GM23338 (cell line): ENCODE data around the gene BRME1. TPM values are rescaled to one million over a fixed set of nuclear protein-coding genes. Genes with fewer than 3 reads are reported as not detected.

Source experiments
- ATAC-seq: fragments of 200-7000 bp; cut with Tn5 transposase; 3 replicates; pipeline ENCODE4 v1.9.1; 2020
- DNase-seq: peaks from one replicate; pipeline ENCODE4 v3.0.0-alpha.2; 2015; ENCODE audit warnings: low spot score
- H2AFZ ChIP-seq: fragments of 200-600 bp; sonication (generic); 2 replicates; pipeline ENCODE4 v1.8.0; 2016; ENCODE audit warnings: antibody characterized with exemption, mild to moderate bottlenecking, moderate library complexity
- H3F3A ChIP-seq: fragments of 200-600 bp; sonication (generic); replicated peaks from 2 replicates; pipeline ENCODE4 v1.8.0; 2017; ENCODE audit warnings: antibody characterized with exemption, mixed run types, low read depth
- H3K27ac ChIP-seq: fragments of 200-600 bp; sonication (generic); 2 replicates; pipeline ENCODE4 v1.6.1; 2016; ENCODE audit warnings: low read depth
- H3K27me3 ChIP-seq: fragments of 200-600 bp; sonication (generic); 2 replicates; pipeline ENCODE4 v1.8.0; 2016; ENCODE audit warnings: mild to moderate bottlenecking, mixed run types, moderate library complexity; ENCODE audit not compliant: insufficient read depth
- H3K36me3 ChIP-seq: fragments of 200-600 bp; sonication (generic); 2 replicates; pipeline ENCODE4 v1.8.0; 2016; ENCODE audit warnings: mild to moderate bottlenecking; ENCODE audit not compliant: insufficient read depth
- H3K4me1 ChIP-seq: fragments of 200-600 bp; sonication (generic); 2 replicates; pipeline ENCODE4 v1.8.0; 2016; ENCODE audit warnings: mild to moderate bottlenecking, moderate library complexity; ENCODE audit not compliant: insufficient read depth
- H3K4me2 ChIP-seq: fragments of 200-600 bp; sonication (generic); 2 replicates; pipeline ENCODE4 v1.7.1; 2017; ENCODE audit warnings: mixed run types
- H3K4me3 ChIP-seq: fragments of 200-600 bp; sonication (generic); 2 replicates; pipeline ENCODE4 v1.6.1; 2016; ENCODE audit warnings: mixed run types
- H3K79me2 ChIP-seq: fragments of 200-600 bp; sonication (generic); replicated peaks from 2 replicates; pipeline ENCODE4 v1.8.0; 2017; ENCODE audit warnings: mild to moderate bottlenecking; ENCODE audit not compliant: insufficient read depth
- H3K9me2 ChIP-seq: fragments of 200-600 bp; sonication (generic); 2 replicates; pipeline ENCODE4 v1.8.0; 2017; ENCODE audit not compliant: insufficient read depth
- H4K20me1 ChIP-seq: fragments of 200-600 bp; sonication (generic); replicated peaks from 2 replicates; pipeline ENCODE4 v1.8.0; 2017; ENCODE audit warnings: mild to moderate bottlenecking; ENCODE audit not compliant: insufficient read depth
- H3K27ac Mint-ChIP-seq: 2 replicates; pipeline ENCODE4 v1.8.0; 2020; ENCODE audit warnings: inconsistent platforms, mild to moderate bottlenecking, moderate library complexity, mixed read lengths
- H3K27me3 Mint-ChIP-seq: 3 replicates; pipeline ENCODE4 v1.8.0; 2022; ENCODE audit warnings: low read depth, mild to moderate bottlenecking, moderate library complexity, mixed read lengths, inconsistent platforms; ENCODE audit not compliant: insufficient read depth, poor library complexity
- H3K36me3 Mint-ChIP-seq: 3 replicates; pipeline ENCODE4 v1.8.0; 2021; ENCODE audit warnings: low read depth, mild to moderate bottlenecking, inconsistent platforms, moderate library complexity, mixed read lengths
- H3K4me1 Mint-ChIP-seq: 3 replicates; pipeline ENCODE4 v1.8.0; 2020; ENCODE audit warnings: mild to moderate bottlenecking, inconsistent platforms, mixed read lengths
- H3K4me3 Mint-ChIP-seq: 3 replicates; pipeline ENCODE4 v1.8.0; 2021; ENCODE audit warnings: moderate library complexity, mild to moderate bottlenecking, inconsistent platforms, mixed read lengths
- H3K9me3 Mint-ChIP-seq: 3 replicates; pipeline ENCODE4 v1.8.0; 2020; ENCODE audit warnings: moderate library complexity, mild to moderate bottlenecking, inconsistent platforms, mixed read lengths
- CREB1 ChIP-seq: fragments of 250-450 bp; sonication (Bioruptor Pico); IDR thresholded peaks from 2 replicates; pipeline ENCODE4 v1.5.0; 2020; ENCODE audit warnings: low read depth, mild to moderate bottlenecking, moderate library complexity
- JUNB ChIP-seq: IDR thresholded peaks from one replicate; pipeline ENCODE4 v1.6.1; 2016; ENCODE audit warnings: antibody characterized with exemption; ENCODE audit not compliant: unreplicated experiment
- NANOG ChIP-seq: IDR thresholded peaks from 2 replicates; pipeline ENCODE4 v1.6.1; 2016; ENCODE audit warnings: antibody characterized with exemption, borderline replicate concordance
- ZNF114 ChIP-seq: fragments of 250-450 bp; sonication (Bioruptor Pico); IDR thresholded peaks from 2 replicates; pipeline ENCODE4 v1.5.0; 2020; ENCODE audit warnings: mild to moderate bottlenecking, moderate library complexity
- polyA plus RNA-seq: library from polyadenylated mRNA; unstranded; fragments of >200 nt; fragmentation: Nextera tagmentation; extraction: Ambion mirVana; gene quantifications from 2 replicates; pipeline ENCODE4 v1.2.1, GENCODE V29; 2016
- total RNA-seq: library from RNA; depleted of rRNA; stranded (reverse); fragments of >200 nt; shearing (Covaris generic); gene quantifications from 2 replicates; pipeline ENCODE4 v1.2.3, GENCODE V29; 2014
- TF ChIP-seq, protein P1 (sequence below): IDR thresholded peaks from 2 replicates; pipeline ENCODE4 v1.6.1; 2016; ENCODE audit warnings: antibody characterized with exemption
- TF ChIP-seq, protein P2 (sequence below): IDR thresholded peaks from one replicate; pipeline ENCODE4 v1.6.1; 2018; ENCODE audit warnings: antibody characterized with exemption; ENCODE audit not compliant: unreplicated experiment

BRME1 gene
- total and polyA plus RNA-seq, 2 experiments from 2014 or later: 3.9 to 4.0 TPM

DNA sequence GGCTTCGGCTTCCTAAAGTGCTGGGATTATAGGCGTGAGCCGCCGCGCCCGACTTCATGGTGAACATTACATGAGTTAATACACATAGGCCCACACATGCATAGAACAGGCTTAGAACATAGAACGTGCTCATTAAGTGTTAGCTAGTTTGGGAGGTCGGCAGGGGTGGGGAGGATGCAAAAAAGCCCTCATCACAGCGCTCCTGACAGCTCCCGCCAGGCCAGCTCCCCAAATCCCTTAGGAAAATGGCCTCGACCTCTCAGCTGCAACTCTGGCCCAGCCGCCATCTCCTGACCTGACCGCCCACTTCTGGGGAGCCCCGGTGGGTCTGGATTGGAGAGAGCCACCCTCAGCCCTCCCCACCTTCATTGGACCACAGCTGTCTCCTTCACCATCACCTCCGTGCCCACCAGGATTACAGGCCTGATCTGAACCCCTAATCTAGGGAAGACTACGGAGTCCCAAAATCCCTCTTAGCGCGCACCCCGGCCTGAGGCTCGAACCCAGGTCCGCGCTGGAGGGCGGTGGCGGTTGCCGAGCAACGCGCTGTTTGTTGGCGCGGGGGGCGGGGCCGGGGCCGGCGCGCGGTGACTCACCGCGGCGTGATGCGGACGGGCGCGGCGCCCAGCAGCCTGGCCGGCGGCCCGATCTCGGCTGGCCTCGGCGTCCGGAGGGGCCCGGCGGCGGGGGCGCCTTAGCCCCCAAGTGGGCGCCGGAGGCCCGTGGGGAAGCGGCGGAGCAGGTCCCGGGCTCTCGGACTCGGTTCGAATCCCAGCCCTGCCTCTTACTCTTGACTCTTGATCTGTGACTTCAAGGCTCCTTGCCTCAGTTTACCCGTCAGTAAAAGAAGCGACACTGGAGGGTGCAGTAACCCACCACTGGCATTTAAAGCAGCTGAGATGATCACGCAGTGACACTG, 55.7 kb downstream of the BRME1 start:
- no peaks in the 10 kb centered on the region for H3K36me3 ChIP-seq
- H3K27me3 ChIP-seq: no peaks in the 10 kb centered on the region
- ATAC-seq (peak; percentile 24), DNase-seq (peak; percentile 88)
- H3F3A ChIP-seq: peaks cover 28% of the 10 kb centered on the region
- 0 out of 3 replicates have a peak, but pooled peaks cover 3% of the 10 kb centered on the region for H3K9me3 Mint-ChIP-seq
- peak overlapping the region; percentile 60 for H3K4me3 Mint-ChIP-seq
- H3K36me3 Mint-ChIP-seq: no peaks in the 10 kb centered on the region; the same call in 2 of the 3 replicates
- H4K20me1 ChIP-seq: no peaks in the 10 kb centered on the region
- no peak overlapping the region; the same call in 1 of the 2 replicates for H3K27ac Mint-ChIP-seq
- peaks cover 25% of the 10 kb centered on the region for H3K4me1 ChIP-seq
- H3K27me3 Mint-ChIP-seq: peaks cover 21% of the 10 kb centered on the region
- peak overlapping the region; percentile 76 for H3K4me2 ChIP-seq
- H2AFZ ChIP-seq: peak overlapping the region; percentile 99
- no peaks in the 10 kb centered on the region for H3K9me2 ChIP-seq
- peak overlapping the region; percentile 46; the same call in 1 of the 2 replicates for H3K4me3 ChIP-seq
- H3K27ac ChIP-seq: peak overlapping the region; percentile 63; the same call in 1 of the 2 replicates
- peaks cover 21% of the 10 kb centered on the region for H3K4me1 Mint-ChIP-seq
- H3K79me2 ChIP-seq: no peaks in the 10 kb centered on the region
- peak; percentile 41; the same call in 1 of the 2 replicates for TF ChIP-seq CREB1
- no peak for TF ChIP-seq ZNF114 (CRISPR knock-in tag)

DNA sequence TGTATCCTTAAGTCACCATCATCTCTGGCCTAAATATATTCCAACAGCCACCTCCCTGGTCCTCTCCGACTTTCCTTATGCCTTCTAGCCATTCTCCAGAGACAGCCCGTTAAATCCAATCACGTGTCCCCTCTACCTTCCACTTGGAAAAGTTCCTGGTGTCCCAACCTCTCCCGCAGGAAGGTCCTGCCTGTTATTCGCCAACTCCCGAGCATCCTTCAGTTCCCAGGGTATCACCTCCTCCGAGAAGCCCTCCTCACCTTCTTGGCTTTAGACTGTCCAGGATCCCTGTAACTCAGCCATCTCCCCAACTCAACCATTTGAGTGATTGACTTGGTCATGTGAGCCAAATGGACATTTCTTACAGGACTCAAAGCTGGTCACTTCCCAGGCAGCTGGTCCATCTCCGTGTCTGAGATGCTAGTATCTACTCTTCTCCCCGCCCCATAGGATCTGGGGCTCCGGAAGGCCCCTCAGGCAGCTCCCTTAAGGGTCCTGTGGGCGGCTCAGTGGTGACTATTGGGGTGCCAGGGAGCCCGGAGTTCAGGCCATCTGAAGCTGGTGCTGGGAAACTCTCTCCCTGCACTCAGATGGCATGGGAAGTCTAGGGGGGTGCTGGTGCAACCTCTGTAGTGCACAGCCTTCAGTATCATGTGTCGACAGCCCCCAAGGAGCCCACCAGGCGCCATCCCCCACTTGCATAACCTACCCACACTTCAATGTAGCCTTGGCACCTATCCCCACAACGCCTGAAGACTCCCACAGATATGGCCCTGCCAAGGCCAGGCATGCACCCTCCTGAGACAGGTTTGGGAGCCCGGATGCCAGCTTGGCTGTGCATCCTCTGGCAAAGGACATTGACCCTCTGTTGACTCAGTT, 56.9 kb downstream of the BRME1 start:
- H3K79me2 ChIP-seq: no peaks in the 10 kb centered on the region
- DNase-seq (no peak), ATAC-seq (no peak)
- no peaks in the 10 kb centered on the region for H4K20me1 ChIP-seq
- no peak overlapping the region for H2AFZ ChIP-seq
- peaks cover 34% of the 10 kb centered on the region for H3F3A ChIP-seq
- Mint-ChIP-seq H3K27ac (0 out of 2 replicates have a peak overlapping the region, but pooled peaks have one; percentile 25), H3K9me3 (0 out of 3 replicates have a peak, but pooled peaks cover 3% of the 10 kb centered on the region), H3K4me3 (peak overlapping the region; percentile 12; the same call in 2 of the 3 replicates), H3K36me3 (no peaks in the 10 kb centered on the region; the same call in 2 of the 3 replicates), H3K27me3 (peaks cover 22% of the 10 kb centered on the region), H3K4me1 (peaks cover 31% of the 10 kb centered on the region)
- H3K27me3 ChIP-seq: no peaks in the 10 kb centered on the region
- no peaks in the 10 kb centered on the region for H3K9me2 ChIP-seq
- peaks cover 37% of the 10 kb centered on the region for H3K4me1 ChIP-seq
- H3K27ac ChIP-seq: no peak overlapping the region
- 0 out of 2 replicates have a peak overlapping the region, but pooled peaks have one; percentile 51 for H3K4me2 ChIP-seq
- no peak overlapping the region for H3K4me3 ChIP-seq
- no peaks in the 10 kb centered on the region for H3K36me3 ChIP-seq
- TF ChIP-seq JUNB (no peak), CREB1 (no peak), NANOG (no peak), ZNF114 (CRISPR knock-in tag) (no peak)
- TF ChIP-seq, protein P1, sequence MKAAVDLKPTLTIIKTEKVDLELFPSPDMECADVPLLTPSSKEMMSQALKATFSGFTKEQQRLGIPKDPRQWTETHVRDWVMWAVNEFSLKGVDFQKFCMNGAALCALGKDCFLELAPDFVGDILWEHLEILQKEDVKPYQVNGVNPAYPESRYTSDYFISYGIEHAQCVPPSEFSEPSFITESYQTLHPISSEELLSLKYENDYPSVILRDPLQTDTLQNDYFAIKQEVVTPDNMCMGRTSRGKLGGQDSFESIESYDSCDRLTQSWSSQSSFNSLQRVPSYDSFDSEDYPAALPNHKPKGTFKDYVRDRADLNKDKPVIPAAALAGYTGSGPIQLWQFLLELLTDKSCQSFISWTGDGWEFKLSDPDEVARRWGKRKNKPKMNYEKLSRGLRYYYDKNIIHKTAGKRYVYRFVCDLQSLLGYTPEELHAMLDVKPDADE: no peak
- TF ChIP-seq, protein P2, sequence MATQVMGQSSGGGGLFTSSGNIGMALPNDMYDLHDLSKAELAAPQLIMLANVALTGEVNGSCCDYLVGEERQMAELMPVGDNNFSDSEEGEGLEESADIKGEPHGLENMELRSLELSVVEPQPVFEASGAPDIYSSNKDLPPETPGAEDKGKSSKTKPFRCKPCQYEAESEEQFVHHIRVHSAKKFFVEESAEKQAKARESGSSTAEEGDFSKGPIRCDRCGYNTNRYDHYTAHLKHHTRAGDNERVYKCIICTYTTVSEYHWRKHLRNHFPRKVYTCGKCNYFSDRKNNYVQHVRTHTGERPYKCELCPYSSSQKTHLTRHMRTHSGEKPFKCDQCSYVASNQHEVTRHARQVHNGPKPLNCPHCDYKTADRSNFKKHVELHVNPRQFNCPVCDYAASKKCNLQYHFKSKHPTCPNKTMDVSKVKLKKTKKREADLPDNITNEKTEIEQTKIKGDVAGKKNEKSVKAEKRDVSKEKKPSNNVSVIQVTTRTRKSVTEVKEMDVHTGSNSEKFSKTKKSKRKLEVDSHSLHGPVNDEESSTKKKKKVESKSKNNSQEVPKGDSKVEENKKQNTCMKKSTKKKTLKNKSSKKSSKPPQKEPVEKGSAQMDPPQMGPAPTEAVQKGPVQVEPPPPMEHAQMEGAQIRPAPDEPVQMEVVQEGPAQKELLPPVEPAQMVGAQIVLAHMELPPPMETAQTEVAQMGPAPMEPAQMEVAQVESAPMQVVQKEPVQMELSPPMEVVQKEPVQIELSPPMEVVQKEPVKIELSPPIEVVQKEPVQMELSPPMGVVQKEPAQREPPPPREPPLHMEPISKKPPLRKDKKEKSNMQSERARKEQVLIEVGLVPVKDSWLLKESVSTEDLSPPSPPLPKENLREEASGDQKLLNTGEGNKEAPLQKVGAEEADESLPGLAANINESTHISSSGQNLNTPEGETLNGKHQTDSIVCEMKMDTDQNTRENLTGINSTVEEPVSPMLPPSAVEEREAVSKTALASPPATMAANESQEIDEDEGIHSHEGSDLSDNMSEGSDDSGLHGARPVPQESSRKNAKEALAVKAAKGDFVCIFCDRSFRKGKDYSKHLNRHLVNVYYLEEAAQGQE: no peak
